GM23338 (cell line): ENCODE measurements around the gene RDH5. TPM values are rescaled to one million over a fixed set of nuclear protein-coding genes. Genes with fewer than 3 reads are reported as not detected.

Source experiments
- ATAC-seq: fragments of 200-7000 bp; cut with Tn5 transposase; 3 replicates; pipeline ENCODE4 v1.9.1; 2020
- DNase-seq: peaks from one replicate; pipeline ENCODE4 v3.0.0-alpha.2; 2015; ENCODE audit warnings: low spot score
- H2AFZ ChIP-seq: fragments of 200-600 bp; sonication (generic); 2 replicates; pipeline ENCODE4 v1.8.0; 2016; ENCODE audit warnings: antibody characterized with exemption, mild to moderate bottlenecking, moderate library complexity
- H3F3A ChIP-seq: fragments of 200-600 bp; sonication (generic); replicated peaks from 2 replicates; pipeline ENCODE4 v1.8.0; 2017; ENCODE audit warnings: antibody characterized with exemption, mixed run types, low read depth
- H3K27ac ChIP-seq: fragments of 200-600 bp; sonication (generic); 2 replicates; pipeline ENCODE4 v1.6.1; 2016; ENCODE audit warnings: low read depth
- H3K27me3 ChIP-seq: fragments of 200-600 bp; sonication (generic); 2 replicates; pipeline ENCODE4 v1.8.0; 2016; ENCODE audit warnings: mild to moderate bottlenecking, mixed run types, moderate library complexity; ENCODE audit not compliant: insufficient read depth
- H3K36me3 ChIP-seq: fragments of 200-600 bp; sonication (generic); 2 replicates; pipeline ENCODE4 v1.8.0; 2016; ENCODE audit warnings: mild to moderate bottlenecking; ENCODE audit not compliant: insufficient read depth
- H3K4me1 ChIP-seq: fragments of 200-600 bp; sonication (generic); 2 replicates; pipeline ENCODE4 v1.8.0; 2016; ENCODE audit warnings: mild to moderate bottlenecking, moderate library complexity; ENCODE audit not compliant: insufficient read depth
- H3K4me2 ChIP-seq: fragments of 200-600 bp; sonication (generic); 2 replicates; pipeline ENCODE4 v1.7.1; 2017; ENCODE audit warnings: mixed run types
- H3K4me3 ChIP-seq: fragments of 200-600 bp; sonication (generic); 2 replicates; pipeline ENCODE4 v1.6.1; 2016; ENCODE audit warnings: mixed run types
- H3K79me2 ChIP-seq: fragments of 200-600 bp; sonication (generic); replicated peaks from 2 replicates; pipeline ENCODE4 v1.8.0; 2017; ENCODE audit warnings: mild to moderate bottlenecking; ENCODE audit not compliant: insufficient read depth
- H3K9me2 ChIP-seq: fragments of 200-600 bp; sonication (generic); 2 replicates; pipeline ENCODE4 v1.8.0; 2017; ENCODE audit not compliant: insufficient read depth
- H4K20me1 ChIP-seq: fragments of 200-600 bp; sonication (generic); replicated peaks from 2 replicates; pipeline ENCODE4 v1.8.0; 2017; ENCODE audit warnings: mild to moderate bottlenecking; ENCODE audit not compliant: insufficient read depth
- H3K27ac Mint-ChIP-seq: 2 replicates; pipeline ENCODE4 v1.8.0; 2020; ENCODE audit warnings: inconsistent platforms, mild to moderate bottlenecking, moderate library complexity, mixed read lengths
- H3K27me3 Mint-ChIP-seq: 3 replicates; pipeline ENCODE4 v1.8.0; 2022; ENCODE audit warnings: low read depth, mild to moderate bottlenecking, moderate library complexity, mixed read lengths, inconsistent platforms; ENCODE audit not compliant: insufficient read depth, poor library complexity
- H3K36me3 Mint-ChIP-seq: 3 replicates; pipeline ENCODE4 v1.8.0; 2021; ENCODE audit warnings: low read depth, mild to moderate bottlenecking, inconsistent platforms, moderate library complexity, mixed read lengths
- H3K4me1 Mint-ChIP-seq: 3 replicates; pipeline ENCODE4 v1.8.0; 2020; ENCODE audit warnings: mild to moderate bottlenecking, inconsistent platforms, mixed read lengths
- H3K4me3 Mint-ChIP-seq: 3 replicates; pipeline ENCODE4 v1.8.0; 2021; ENCODE audit warnings: moderate library complexity, mild to moderate bottlenecking, inconsistent platforms, mixed read lengths
- H3K9me3 Mint-ChIP-seq: 3 replicates; pipeline ENCODE4 v1.8.0; 2020; ENCODE audit warnings: moderate library complexity, mild to moderate bottlenecking, inconsistent platforms, mixed read lengths
- CTCF ChIP-seq, 2 experiments: fragments of 200-600 bp in 1 of 2; sonication (generic) in 1 of 2; conservative IDR thresholded peaks; 2 replicates each; pipeline versions ENCODE4 v1.5.1 to v1.6.1; 2016 to 2017; ENCODE audit warnings: antibody characterized with exemption in 2 of 2, low read depth in 2 of 2, mild to moderate bottlenecking in 2 of 2, moderate library complexity in 1 of 2
- ETS1 ChIP-seq: IDR thresholded peaks from 2 replicates; pipeline ENCODE4 v1.6.1; 2016; ENCODE audit warnings: antibody characterized with exemption
- EZH2phosphoT487 ChIP-seq: fragments of 200-600 bp; sonication (generic); IDR thresholded peaks from one replicate; pipeline ENCODE4 v1.8.1; 2018; ENCODE audit warnings: antibody characterized with exemption; ENCODE audit not compliant: unreplicated experiment
- JUNB ChIP-seq: IDR thresholded peaks from one replicate; pipeline ENCODE4 v1.6.1; 2016; ENCODE audit warnings: antibody characterized with exemption; ENCODE audit not compliant: unreplicated experiment
- NANOG ChIP-seq: IDR thresholded peaks from 2 replicates; pipeline ENCODE4 v1.6.1; 2016; ENCODE audit warnings: antibody characterized with exemption, borderline replicate concordance
- POLR2AphosphoS5 ChIP-seq: IDR thresholded peaks from 2 replicates; pipeline ENCODE4 v1.6.1; 2016; ENCODE audit warnings: antibody characterized with exemption, low read depth
- STAT1 ChIP-seq: IDR thresholded peaks from one replicate; pipeline ENCODE4 v1.6.1; 2016; ENCODE audit warnings: antibody characterized with exemption; ENCODE audit not compliant: unreplicated experiment
- ZNF331 ChIP-seq: fragments of 250-450 bp; sonication (Bioruptor Pico); IDR thresholded peaks from 2 replicates; pipeline ENCODE4 v1.5.0; 2020; ENCODE audit warnings: low read depth, mild to moderate bottlenecking, moderate library complexity
- ZNF462 ChIP-seq: fragments of 250-450 bp; sonication (Bioruptor Pico); IDR thresholded peaks from 2 replicates; pipeline ENCODE4 v1.5.0; 2020; ENCODE audit warnings: mild to moderate bottlenecking, moderate library complexity
- polyA plus RNA-seq: library from polyadenylated mRNA; unstranded; fragments of >200 nt; fragmentation: Nextera tagmentation; extraction: Ambion mirVana; gene quantifications from 2 replicates; pipeline ENCODE4 v1.2.1, GENCODE V29; 2016
- total RNA-seq: library from RNA; depleted of rRNA; stranded (reverse); fragments of >200 nt; shearing (Covaris generic); gene quantifications from 2 replicates; pipeline ENCODE4 v1.2.3, GENCODE V29; 2014

The RDH5 gene
- total and polyA plus RNA-seq, 2 experiments from 2014 or later: 3.9 to 7.5 TPM

GRCh38 chr12:55694188-55694515 lies 26.0 kb upstream of the RDH5 start (continued):
- TF ChIP-seq ETS1 (no peak), NANOG (no peak), EZH2phosphoT487 (no peak), ZNF462 (CRISPR knock-in tag) (no peak)

- Mint-ChIP-seq H3K27me3 (peaks cover 11% of the 10 kb centered on the region), H3K9me3 (no peaks in the 10 kb centered on the region), H3K27ac (no peak overlapping the region), H3K4me1 (no peaks in the 10 kb centered on the region), H3K4me3 (no peak overlapping the region), H3K36me3 (peaks cover 28% of the 10 kb centered on the region)
- Histone ChIP-seq H3K4me3 (no peak overlapping the region), H3K4me2 (no peak overlapping the region), H2AFZ (no peak overlapping the region), H3K27me3 (no peaks in the 10 kb centered on the region), H3K36me3 (no peaks in the 10 kb centered on the region), H3K27ac (no peak overlapping the region), H4K20me1 (no peaks in the 10 kb centered on the region), H3K9me2 (no peaks in the 10 kb centered on the region), H3K79me2 (no peaks in the 10 kb centered on the region), H3F3A (no peaks in the 10 kb centered on the region), H3K4me1 (no peaks in the 10 kb centered on the region)
- no peak for ATAC-seq
- no peak for DNase-seq
- TF ChIP-seq ETS1 (no peak), POLR2AphosphoS5 (no peak), ZNF331 (CRISPR knock-in tag) (no peak), JUNB (no peak), STAT1 (no peak), EZH2phosphoT487 (no peak), CTCF (conservative IDR thresholded peaks at IDR 0.05; ENCODE audit: low read depth in 2 of 2) (no peak)
These were observed 25.5 kb upstream of the RDH5 start for GRCh38 chr12:55694651-55695050.
